HepG2 (cell line): Measurements from ENCODE around the gene THOC6. TPM values are rescaled to one million over a fixed set of nuclear protein-coding genes. Genes with fewer than 3 reads are reported as not detected.

Experiments
- AHDC1 ChIP-seq: sonication (generic); formaldehyde crosslinking; IDR thresholded peaks from 2 replicates; pipeline ENCODE4 v1.5.1; 2020; ENCODE audit warnings: mild to moderate bottlenecking, missing genetic modification reagents, borderline replicate concordance
- ARID2 ChIP-seq: sonication (generic); formaldehyde crosslinking; IDR thresholded peaks from 2 replicates; pipeline ENCODE4 v1.8.1; 2022; ENCODE audit warnings: mild to moderate bottlenecking, missing genetic modification reagents, borderline replicate concordance
- BORCS8-MEF2B ChIP-seq: sonication (generic); formaldehyde crosslinking; IDR thresholded peaks from 2 replicates; pipeline ENCODE4 v1.8.0; 2022; ENCODE audit warnings: mild to moderate bottlenecking, missing genetic modification reagents
- FIP1L1 ChIP-seq: fragments of 200-400 bp; formaldehyde crosslinking; IDR thresholded peaks from 2 replicates; pipeline ENCODE4 v1.6.1; 2018; ENCODE audit warnings: low read depth, mild to moderate bottlenecking, low read length, moderate library complexity, borderline replicate concordance; ENCODE audit not compliant: insufficient read depth
- GATA4 ChIP-seq: sonication (generic); IDR thresholded peaks from 2 replicates; pipeline ENCODE4 v1.6.1; 2016; ENCODE audit warnings: antibody characterized with exemption, low read depth, borderline replicate concordance
- GATAD2A ChIP-seq: IDR thresholded peaks from 2 replicates; pipeline ENCODE4 v1.6.1; 2016
- GLI4 ChIP-seq: sonication (generic); formaldehyde crosslinking; IDR thresholded peaks from 2 replicates; pipeline ENCODE4 v1.5.1; 2020; ENCODE audit warnings: missing genetic modification reagents, mild to moderate bottlenecking, moderate library complexity, borderline replicate concordance
- HDAC1 ChIP-seq: sonication (generic); formaldehyde crosslinking; IDR thresholded peaks from 2 replicates; pipeline ENCODE4 v1.5.1; 2020; ENCODE audit warnings: mild to moderate bottlenecking, missing genetic modification reagents
- PRDM15 ChIP-seq: sonication (generic); formaldehyde crosslinking; IDR thresholded peaks from 2 replicates; pipeline ENCODE4 v1.4.0; 2020; ENCODE audit warnings: missing genetic modification reagents
- SOX6 ChIP-seq, 2 experiments: fragments of 450-650 bp in 1 of 2; sonication (generic) in 1 of 2; formaldehyde crosslinking in 1 of 2; IDR thresholded peaks; 2 replicates each; pipeline versions ENCODE4 v1.4.0 to v1.6.1; 2017 to 2020; ENCODE audit warnings: antibody characterized with exemption in 1 of 2, mild to moderate bottlenecking in 1 of 2, missing genetic modification reagents in 1 of 2
- SP140L ChIP-seq: sonication (generic); formaldehyde crosslinking; IDR thresholded peaks from 2 replicates; pipeline ENCODE4 v1.4.0; 2020; ENCODE audit warnings: missing genetic modification reagents, borderline replicate concordance
- SP2 ChIP-seq: sonication (generic); formaldehyde crosslinking; IDR thresholded peaks from 2 replicates; pipeline ENCODE4 v1.5.1; 2020; ENCODE audit warnings: mild to moderate bottlenecking, missing genetic modification reagents
- ZBTB7A ChIP-seq: sonication (generic); formaldehyde crosslinking; IDR thresholded peaks from 2 replicates; pipeline ENCODE4 v1.8.0; 2022; ENCODE audit warnings: mild to moderate bottlenecking, missing genetic modification reagents
- ZNF136 ChIP-seq: sonication (generic); formaldehyde crosslinking; IDR thresholded peaks from 2 replicates; pipeline ENCODE4 v1.8.1; 2022; ENCODE audit warnings: low read depth, mild to moderate bottlenecking, moderate library complexity, missing genetic modification reagents
- ZNF343 ChIP-seq: sonication (generic); formaldehyde crosslinking; IDR thresholded peaks from 2 replicates; pipeline ENCODE4 v1.4.0; 2020; ENCODE audit warnings: mild to moderate bottlenecking, missing genetic modification reagents
- ZNF674 ChIP-seq: sonication (generic); formaldehyde crosslinking; IDR thresholded peaks from 2 replicates; pipeline ENCODE4 v1.5.0; 2020; ENCODE audit warnings: low read depth, mild to moderate bottlenecking, missing genetic modification reagents
- polyA plus RNA-seq, 8 experiments: library from polyadenylated mRNA; depleted of rRNA in 3 of 8; stranded (reverse) in 7 of 8; unstranded in 1 of 8; fragments of >200 nt; fragmentation: Illumina TruSeq in 4 of 8; extraction: Trizol in 4 of 8; gene quantifications; 2 replicates each; pipeline versions ENCODE4 v1.2.1 to v1.2.3, GENCODE V29; 2011 to 2016; ENCODE audit warnings: low read depth in 4 of 8, missing spikeins in 1 of 8, mixed read lengths in 1 of 8; ENCODE audit not compliant: insufficient read depth in 1 of 8
- total RNA-seq, 5 experiments: library from RNA; depleted of rRNA; stranded (reverse); fragments of >200 nt; fragmentation: Illumina TruSeq; extraction: Trizol; gene quantifications; 2 replicates each; pipeline ENCODE4 v1.2.3, GENCODE V29; 2016; ENCODE audit warnings: low read depth in 1 of 5
- TF ChIP-seq, protein P1 (sequence below): fragments of 450-650 bp; IDR thresholded peaks from 2 replicates; pipeline ENCODE4 v1.6.1; 2017

THOC6 gene
- total and polyA plus RNA-seq, 2 of the 13 experiments (the other 11 are each of a cell fraction or from before 2014, with no cell fraction given), result 32.1 to 37.0 TPM

- TF ChIP-seq AHDC1 (0 out of 2 replicates have a peak, but pooled peaks have one; percentile 13), BORCS8-MEF2B (CRISPR knock-in tag) (peak; percentile 49; the same call in 1 of the 2 replicates), PRDM15 (CRISPR knock-in tag) (peak; percentile 76), ZBTB7A (CRISPR knock-in tag) (peak; percentile 83), FIP1L1 (no peak), ZNF674 (CRISPR knock-in tag) (no peak), ZNF343 (CRISPR knock-in tag) (peak; percentile 52; the same call in 1 of the 2 replicates), ARID2 (CRISPR knock-in tag) (peak; percentile 64; the same call in 1 of the 2 replicates), HDAC1 (CRISPR knock-in tag) (peak; percentile 79), SP2 (CRISPR knock-in tag) (no peak; the same call in none of the 2 replicates), SOX6 (IDR thresholded peaks at IDR 0.05) (no peak), SOX6 (CRISPR knock-in tag; IDR thresholded peaks at IDR 0.05) (peak; percentile 76), SP140L (no peak), GATAD2A (CRISPR knock-in tag) (peak; percentile 71), GLI4 (CRISPR knock-in tag) (no peak; the same call in 1 of the 2 replicates), ZNF136 (0 out of 2 replicates have a peak, but pooled peaks have one; percentile 43), GATA4 (0 out of 2 replicates have a peak, but pooled peaks have one; percentile 19)
- TF ChIP-seq, protein P1, sequence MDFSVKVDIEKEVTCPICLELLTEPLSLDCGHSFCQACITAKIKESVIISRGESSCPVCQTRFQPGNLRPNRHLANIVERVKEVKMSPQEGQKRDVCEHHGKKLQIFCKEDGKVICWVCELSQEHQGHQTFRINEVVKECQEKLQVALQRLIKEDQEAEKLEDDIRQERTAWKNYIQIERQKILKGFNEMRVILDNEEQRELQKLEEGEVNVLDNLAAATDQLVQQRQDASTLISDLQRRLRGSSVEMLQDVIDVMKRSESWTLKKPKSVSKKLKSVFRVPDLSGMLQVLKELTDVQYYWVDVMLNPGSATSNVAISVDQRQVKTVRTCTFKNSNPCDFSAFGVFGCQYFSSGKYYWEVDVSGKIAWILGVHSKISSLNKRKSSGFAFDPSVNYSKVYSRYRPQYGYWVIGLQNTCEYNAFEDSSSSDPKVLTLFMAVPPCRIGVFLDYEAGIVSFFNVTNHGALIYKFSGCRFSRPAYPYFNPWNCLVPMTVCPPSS, result no peak
Measured at GRCh38 chr16:3020604-3021448, 3.0 kb upstream of the THOC6 start (continued).
